ACHN (cell line): Measurements from ENCODE around the gene XIRP2.

Experiments
- DNase-seq: peaks from one replicate; pipeline ENCODE4 v3.0.0-alpha.2; 2015
- in situ Hi-C: cut with HindIII; loops from 2 replicates; pipeline ENCODE4 v1.10.0; 2017; ENCODE audit warnings: low sequenced_read_pairs, low pct_ligation_motif_present, low pct_unique_long_range_greater_than_20kb

The XIRP2 gene, protein sequence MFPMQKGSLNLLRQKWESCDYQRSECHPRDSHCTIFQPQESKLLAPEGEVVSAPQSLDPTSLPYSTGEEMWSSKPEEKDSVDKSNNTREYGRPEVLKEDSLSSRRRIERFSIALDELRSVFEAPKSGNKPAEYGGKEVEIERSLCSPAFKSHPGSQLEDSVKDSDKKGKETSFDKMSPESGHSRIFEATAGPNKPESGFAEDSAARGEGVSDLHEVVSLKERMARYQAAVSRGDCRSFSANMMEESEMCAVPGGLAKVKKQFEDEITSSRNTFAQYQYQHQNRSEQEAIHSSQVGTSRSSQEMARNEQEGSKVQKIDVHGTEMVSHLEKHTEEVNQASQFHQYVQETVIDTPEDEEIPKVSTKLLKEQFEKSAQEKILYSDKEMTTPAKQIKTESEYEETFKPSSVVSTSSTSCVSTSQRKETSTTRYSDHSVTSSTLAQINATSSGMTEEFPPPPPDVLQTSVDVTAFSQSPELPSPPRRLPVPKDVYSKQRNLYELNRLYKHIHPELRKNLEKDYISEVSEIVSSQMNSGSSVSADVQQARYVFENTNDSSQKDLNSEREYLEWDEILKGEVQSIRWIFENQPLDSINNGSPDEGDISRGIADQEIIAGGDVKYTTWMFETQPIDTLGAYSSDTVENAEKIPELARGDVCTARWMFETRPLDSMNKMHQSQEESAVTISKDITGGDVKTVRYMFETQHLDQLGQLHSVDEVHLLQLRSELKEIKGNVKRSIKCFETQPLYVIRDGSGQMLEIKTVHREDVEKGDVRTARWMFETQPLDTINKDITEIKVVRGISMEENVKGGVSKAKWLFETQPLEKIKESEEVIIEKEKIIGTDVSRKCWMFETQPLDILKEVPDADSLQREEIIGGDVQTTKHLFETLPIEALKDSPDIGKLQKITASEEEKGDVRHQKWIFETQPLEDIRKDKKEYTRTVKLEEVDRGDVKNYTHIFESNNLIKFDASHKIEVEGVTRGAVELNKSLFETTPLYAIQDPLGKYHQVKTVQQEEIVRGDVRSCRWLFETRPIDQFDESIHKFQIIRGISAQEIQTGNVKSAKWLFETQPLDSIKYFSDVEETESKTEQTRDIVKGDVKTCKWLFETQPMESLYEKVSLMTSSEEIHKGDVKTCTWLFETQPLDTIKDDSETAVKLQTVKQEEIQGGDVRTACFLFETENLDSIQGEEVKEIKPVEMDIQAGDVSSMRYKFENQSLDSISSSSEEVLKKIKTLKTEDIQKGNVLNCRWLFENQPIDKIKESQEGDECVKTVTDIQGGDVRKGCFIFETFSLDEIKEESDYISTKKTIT (N-terminal part only)

DNA sequence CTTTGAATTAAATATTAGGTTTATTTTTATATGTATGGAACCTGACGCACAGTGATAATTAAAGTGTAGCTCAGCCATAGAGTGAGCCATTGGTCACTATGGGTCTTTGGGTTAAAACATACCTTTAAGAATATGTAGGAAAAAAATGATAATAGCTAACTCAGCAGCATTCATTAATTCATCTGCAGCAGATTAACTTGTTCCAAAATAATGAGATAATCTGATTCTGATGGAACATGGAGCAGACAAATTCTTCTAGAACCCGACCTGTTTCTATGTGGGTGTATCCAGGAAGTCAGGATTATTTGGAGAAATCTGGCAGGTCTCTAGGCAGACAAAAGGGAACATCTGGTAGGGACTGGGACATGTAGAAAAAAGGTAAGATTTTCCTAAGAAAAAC is at the start of gene XIRP2:
TSS of gene XIRP2 (plus strand) at position 301 of the 400 bp plus-strand sequence. CDS start 15,003 bp downstream, outside the sequence.
- in situ Hi-C loops, result no loop called here
- DNase-seq, result no peak

DNA sequence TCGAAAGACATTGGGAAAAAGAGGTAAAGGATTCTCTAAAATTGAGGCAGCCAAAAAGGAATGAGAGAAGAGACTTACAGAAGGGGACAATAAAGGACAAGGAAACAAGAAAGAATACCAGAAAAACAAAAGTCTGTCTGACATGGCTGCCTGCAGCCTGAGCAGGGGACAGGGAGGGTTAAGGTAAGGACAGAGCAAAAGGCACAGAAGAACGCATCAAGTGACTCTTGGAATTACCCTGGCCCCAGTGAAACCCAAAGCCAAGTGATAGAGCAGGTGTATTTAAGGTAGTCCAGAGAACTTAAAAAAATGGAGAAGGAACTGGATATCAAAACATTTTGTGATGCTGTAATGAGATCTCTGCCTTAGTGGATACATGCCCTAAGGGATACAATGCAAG is 47.1 kb upstream of the XIRP2 start:
- in situ Hi-C loops, result no loop called here
- DNase-seq, result no peak

DNA sequence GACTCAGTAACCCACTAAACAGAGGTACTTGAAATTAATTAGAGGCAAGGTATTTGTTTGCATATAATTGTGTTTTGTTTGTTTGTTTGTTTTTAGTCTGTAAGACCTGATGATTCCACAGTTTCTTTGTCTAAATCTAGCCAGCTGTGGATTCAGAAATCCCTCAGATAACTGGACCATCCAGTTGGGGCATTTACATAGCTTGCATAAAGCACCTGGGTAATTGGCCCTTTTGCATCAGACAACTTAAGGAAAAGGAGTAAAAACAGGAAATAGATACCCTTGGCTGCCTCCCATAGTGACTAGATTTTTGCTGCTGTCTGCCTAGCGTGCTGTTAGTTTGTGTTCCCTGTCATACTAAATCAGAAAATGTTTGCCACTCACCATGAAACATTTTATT is 46.6 kb upstream of the XIRP2 start:
- in situ Hi-C loops, result no loop called here
- no peak for DNase-seq

DNA sequence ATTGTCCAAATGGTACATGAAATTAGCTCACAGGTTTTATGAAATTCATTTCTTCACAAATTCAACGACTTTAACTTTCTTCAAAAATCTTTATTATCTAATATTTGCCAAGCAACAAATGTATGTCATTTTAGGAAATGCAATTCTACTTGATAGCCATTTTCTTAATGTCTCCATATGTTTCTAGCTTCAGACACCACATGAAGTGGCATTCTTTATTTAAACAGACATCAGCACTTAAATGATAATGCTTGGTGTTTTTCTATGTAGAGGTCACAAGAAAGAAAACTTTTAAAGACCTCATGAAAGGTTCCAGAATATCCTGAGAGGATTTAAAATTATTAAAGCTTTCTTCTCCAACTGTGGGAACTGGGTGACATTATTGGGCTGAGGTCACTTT is 44.2 kb upstream of the XIRP2 start:
- in situ Hi-C loops, result no loop called here
- no peak for DNase-seq

DNA sequence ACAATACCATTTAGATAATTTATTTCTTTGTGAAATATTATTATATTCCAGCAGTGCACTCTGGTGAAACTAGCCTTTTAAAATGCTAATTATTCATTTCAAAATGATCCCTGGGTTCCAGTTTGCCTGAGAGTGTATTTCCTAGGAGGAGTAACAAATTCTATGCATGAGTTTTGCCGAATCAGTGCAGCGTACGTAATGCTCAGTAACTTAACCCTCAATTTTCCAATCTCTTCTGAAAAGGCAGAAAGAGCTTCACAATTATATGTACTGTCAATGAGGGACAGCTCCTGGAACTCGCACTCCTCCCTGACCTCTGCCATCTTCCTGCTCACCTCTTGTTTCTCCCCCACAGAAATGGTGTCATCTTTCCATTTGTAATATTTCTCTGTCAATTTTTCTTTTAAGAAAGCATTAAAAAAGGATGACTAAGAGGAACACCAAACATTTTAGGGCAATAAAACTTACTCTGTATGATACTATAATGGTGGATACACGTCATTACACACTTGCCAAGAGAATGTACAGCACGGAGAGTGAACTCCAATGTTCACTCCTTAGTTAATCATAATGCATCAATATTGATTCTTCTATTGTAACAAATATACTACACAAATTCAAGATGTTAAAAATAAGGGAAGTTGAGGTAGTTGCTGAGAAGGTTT is 25.7 kb upstream of the XIRP2 start:
- in situ Hi-C loops, result no loop called here
- DNase-seq, result no peak

DNA sequence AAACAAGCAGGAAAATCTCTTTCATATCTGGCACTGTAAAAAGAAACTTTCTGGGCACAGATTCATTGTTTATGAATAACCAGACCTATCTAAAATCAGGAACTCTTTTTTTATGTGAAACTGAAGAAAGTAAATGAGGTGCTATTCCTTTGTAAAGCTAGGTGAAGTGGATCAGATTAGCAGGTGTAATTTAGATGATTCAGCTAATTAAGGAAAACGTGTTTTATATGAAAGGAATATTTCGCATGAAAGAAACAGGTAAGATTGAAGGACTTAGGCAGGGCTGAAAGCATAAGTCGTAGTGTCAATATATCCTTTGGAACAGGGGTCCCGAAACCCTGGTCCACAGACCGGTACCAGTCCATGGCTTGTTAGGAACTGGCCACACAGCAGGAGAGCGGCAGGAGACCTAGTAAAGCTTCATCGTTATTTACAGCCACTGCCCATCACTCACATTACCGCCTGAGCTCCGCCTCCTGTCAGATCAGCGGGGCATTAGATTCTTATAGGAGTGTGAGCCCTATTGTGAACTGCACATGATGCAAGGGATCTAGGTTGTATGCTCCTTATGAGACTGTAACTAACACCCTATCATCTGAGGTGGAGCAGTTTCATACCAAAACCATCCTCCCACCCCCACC is 20.3 kb upstream of the XIRP2 start:
- no peak for DNase-seq
- in situ Hi-C loops, result no loop called here

DNA sequence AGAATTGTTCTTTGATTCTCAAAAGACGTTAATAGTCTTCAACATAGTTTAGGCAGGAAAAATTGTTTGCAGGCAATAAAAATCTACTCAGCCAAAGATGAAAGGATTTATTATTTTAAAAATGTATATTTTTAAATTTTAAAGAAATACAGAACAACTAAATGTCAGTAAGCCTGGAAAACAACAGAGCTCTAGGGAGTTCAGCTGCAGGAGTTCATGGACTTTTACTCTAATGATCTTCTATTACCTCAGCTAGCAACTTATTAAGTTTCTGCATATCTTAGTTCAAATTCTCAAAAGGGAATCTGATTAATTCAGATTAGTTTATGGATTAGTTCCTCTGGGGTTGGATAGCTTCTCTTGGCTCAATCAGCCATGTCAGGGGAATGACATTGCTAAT is 17.9 kb upstream of the XIRP2 start:
- in situ Hi-C loops, result no loop called here
- no peak for DNase-seq

DNA sequence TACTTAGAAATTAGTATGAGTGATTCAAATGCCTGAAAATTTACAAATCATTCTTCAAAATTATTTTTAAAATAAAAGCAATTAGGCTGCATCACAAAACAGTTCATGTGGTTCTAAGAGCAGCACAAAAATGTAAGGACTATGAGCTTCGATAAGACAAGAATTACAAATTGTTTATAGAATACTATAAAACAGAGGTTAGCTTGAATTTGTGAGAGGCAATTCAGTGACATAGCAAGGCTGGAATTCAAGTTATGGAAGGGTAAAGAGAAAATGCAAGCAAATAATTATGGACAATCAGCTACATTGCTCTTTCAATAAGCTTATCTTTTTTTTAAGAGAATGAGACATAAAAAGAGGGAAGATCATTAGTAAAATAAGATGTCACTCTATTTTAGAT is 7.1 kb upstream of the XIRP2 start:
- DNase-seq, result no peak
- in situ Hi-C loops, result no loop called here

DNA sequence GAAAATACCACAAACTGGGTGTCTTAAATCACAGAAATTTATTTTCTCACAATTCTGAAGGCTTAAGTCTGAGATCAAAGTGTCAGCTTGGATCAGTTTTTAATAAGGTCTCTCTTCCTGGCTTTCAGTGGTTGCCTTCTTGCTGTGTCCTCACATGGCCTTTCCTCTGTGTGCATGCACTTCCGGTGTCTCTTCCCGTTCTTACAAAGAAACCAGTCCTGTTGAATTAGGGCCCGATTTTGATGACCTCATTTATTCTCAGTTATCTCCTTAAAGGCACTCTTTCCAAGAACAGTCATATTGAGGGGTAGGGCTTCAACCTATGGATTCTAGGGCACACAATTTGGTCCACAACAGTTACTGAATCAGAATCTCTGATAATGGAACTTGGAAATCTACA is 5.4 kb upstream of the XIRP2 start:
- DNase-seq, result no peak
- in situ Hi-C loops, result no loop called here

DNA sequence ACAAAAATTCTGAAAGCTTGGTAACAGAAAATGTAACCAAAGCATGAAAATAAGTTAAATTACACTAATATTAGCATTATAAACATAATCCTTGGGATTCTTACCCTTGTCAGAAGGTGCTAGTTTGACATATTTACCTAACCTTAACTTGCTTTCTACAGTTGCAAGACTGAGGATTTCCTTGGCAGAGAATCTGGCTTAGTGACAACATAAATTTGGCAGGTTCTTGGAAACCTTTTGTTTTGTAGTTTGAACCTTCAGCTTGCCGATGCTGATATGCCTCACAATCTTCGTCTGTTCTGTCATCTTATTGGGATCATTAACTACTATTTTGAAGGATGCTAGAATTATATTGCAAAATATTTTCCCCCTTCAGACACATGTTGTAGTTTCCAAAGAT is 3.4 kb downstream of the XIRP2 start:
- in situ Hi-C loops, result no loop called here
- DNase-seq, result no peak

DNA sequence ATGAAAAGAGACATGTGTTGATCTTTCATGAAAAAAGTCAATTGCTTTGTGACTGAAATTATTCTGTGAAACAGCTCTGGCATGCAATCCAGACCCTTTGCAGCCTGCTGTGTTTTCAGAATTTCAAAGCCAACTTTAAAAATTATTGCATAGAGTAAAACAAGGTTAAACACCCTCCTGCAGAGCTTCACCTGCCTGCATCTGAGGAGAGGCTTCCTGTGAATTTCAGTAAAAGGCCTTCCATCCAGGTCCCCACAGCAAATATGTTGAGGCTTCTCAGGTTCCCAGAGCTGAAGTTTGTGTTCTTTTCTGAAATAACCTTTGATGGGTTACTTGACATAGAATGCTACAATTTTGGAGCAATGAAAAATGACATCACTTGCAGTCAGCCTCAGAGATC is 4.1 kb downstream of the XIRP2 start:
- in situ Hi-C loops, result no loop called here
- DNase-seq, result no peak

DNA sequence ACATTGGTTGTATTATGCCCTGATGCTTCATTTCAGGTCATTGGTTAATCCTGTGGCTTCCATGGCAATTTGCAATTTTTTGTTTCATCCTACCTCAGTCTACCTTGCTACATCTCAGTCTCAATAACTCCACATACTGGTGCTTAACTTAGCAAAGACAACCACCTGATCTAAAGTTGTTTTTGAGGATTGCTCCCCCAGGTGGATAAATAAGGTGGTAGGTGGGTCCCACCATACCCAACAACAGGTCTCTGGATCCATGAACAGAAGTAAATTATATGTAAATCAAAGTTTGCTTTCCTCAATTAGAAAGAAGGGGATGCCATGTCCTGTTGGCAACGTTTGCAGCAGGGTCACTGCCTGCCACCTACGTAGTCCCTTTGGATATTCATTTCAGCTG is 7.0 kb downstream of the XIRP2 start:
- no peak for DNase-seq
- in situ Hi-C loops, result no loop called here

DNA sequence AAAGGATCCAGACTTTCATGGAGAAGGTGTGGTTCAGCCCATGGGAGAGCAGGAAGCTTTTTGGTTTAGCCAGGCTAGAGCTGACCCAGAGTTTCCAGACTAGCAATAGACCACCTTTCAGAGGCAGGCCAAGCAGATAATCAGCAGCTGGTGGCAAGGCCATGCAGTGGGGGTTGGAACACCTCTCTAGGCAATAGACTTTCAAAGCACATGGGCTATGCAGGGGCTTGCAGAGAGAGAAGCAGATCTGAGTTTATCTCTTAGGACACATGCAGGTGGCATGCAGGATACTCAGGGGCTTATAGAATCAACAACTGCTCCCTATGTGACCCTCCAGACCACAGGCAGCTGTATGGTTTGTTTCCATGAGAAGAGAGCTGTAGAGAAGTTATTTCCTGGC is 9.4 kb downstream of the XIRP2 start:
- in situ Hi-C loops, result no loop called here
- DNase-seq, result no peak

DNA sequence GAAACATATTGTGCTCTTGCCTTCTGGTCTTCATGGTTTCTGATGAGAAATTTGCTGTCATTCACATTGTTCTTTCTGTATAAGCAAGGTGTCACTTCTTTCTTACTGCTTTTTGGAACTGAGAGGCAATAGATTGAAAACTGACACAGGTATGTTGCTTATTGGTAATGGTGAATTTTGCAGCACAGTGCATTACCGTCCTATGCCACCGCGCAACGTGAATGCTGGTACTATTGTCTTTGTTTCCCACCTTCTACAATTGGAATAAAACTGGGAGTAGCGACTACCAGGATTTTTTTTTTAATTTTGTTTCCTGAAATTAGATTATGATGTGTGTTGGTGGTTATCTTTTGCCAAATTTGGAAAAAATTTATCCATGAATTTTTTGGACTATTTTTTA is 11.4 kb downstream of the XIRP2 start:
- DNase-seq, result no peak
- in situ Hi-C loops, result no loop called here

DNA sequence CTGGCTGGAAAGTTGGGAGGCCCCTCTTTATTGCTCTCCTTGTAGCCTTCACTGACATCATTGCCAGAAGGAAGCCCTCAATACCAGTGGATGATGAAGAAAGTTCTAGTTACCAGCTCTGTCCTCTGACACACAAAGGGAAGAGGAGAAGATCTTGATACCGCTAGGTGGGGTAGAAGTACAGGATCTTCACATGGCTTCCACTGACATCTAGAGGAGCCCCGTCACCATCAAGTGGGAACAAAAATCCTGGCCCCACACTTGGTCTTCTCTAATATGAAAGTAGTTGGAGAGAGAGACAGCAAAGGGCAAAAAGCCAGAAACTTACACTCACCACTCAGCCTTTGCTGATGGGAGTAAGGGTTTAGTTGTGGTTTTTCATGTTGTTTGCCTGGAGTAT is 12.4 kb downstream of the XIRP2 start:
- peak; percentile 22 for DNase-seq
- in situ Hi-C loops, result no loop called here

DNA sequence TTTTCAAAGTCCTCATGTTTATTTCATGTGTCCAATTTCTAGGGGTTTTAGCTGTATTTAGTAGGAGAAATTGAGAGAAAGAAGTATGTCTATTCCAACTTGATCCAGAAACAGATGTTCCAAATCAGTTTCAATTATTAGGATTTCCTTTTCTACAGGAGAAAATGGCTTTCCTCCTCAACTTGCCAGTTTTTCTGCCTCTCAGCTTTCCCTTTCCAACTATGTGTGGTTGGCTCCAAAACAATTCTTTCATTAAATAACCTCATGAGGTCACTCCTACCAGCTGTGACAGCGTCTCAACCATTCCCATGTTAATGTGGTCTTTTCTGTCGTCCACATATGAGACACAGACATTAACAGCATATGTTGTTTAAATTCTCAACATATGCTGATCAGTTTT is 13.1 kb downstream of the XIRP2 start:
- DNase-seq, result no peak
- in situ Hi-C loops, result no loop called here

DNA sequence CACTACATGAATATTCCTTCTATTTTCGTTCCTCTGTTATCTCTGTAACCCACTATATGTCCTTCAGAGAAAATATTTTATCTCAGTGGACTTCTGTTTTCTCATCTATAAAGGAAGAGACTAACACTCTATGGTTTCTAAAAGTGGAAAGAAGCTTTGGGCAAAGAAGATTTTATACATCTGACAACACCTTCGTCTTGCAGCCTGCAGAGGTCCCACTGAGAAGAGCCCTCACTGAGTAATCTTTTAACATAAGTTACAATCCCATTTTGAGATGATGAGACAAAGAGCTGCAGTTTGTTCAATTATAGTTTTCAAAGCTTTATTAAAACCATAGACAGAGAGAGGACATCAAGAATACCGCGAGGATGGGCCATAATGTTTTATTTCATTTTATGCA is 28.7 kb downstream of the XIRP2 start:
- DNase-seq, result no peak
- in situ Hi-C loops, result no loop called here

DNA sequence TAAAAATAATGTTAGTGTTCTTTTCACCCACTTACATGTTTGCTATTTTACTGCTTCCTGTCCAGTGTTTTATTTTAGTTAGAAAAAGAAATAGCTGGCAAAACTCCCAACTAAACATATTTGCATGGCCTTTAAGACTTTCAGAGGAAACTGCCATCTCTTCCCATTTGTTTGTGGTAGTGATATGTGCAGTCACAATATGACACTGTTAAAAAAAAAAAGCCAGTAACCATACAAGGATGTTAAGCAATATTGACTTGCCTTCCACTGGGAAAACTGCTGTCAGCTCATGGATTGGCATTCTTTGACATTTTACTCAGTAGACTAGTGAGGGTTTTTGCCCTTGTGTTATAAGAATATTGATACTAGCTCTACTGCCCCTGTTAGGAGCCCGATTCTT is 29.1 kb downstream of the XIRP2 start:
- no peak for DNase-seq
- in situ Hi-C loops, result no loop called here
